Activated T-helper 1 cell treated with anti-CD3 and anti-CD28 coated beads, Interleukin-12 subunit alpha, Interleukin-12 subunit beta, Interleukin-2, Interleukin-4 antibody, amounts not matched to agents 30 ng/mL and 10 ng/mL and 1 ng/mL, durations not matched to agents 14 hours and 24 hours and 36 hours (primary cell): ENCODE results near the gene MAPK7. TPM values are rescaled to one million over a fixed set of nuclear protein-coding genes. Genes with fewer than 3 reads are reported as not detected.
"Not testable (repeated sequence)": the region's sequence is repeated elsewhere in the genome, so short reads cannot be mapped to it uniquely, and the experiment has no call there.

ENCODE experiments used
- DNase-seq: peaks from one replicate; pipeline ENCODE4 v3.0.0; 2021; ENCODE audit warnings: low spot score
- H3K27ac Mint-ChIP-seq: one replicate; pipeline ENCODE4 v1.8.0; 2021; ENCODE audit warnings: mild to moderate bottlenecking, mixed read lengths
- H3K27me3 Mint-ChIP-seq: one replicate; pipeline ENCODE4 v1.8.0; 2022; ENCODE audit warnings: mild to moderate bottlenecking, moderate library complexity, mixed read lengths; ENCODE audit not compliant: insufficient read depth
- H3K36me3 Mint-ChIP-seq: one replicate; pipeline ENCODE4 v1.8.0; 2021; ENCODE audit warnings: low read depth, mixed read lengths
- H3K4me1 Mint-ChIP-seq: one replicate; pipeline ENCODE4 v1.8.0; 2021; ENCODE audit warnings: low read depth, mixed read lengths
- H3K4me3 Mint-ChIP-seq: one replicate; pipeline ENCODE4 v1.8.0; 2021; ENCODE audit warnings: mild to moderate bottlenecking, moderate library complexity, mixed read lengths
- H3K9me3 Mint-ChIP-seq: one replicate; pipeline ENCODE4 v1.8.0; 2021; ENCODE audit warnings: mixed read lengths
- intact Hi-C: fragments of 100-400 bp; cut with micrococcal nuclease; formaldehyde crosslinking; loops from one replicate; pipeline ENCODE4 v1.15.1; 2024
- total RNA-seq: library from RNA; stranded (reverse); gene quantifications from 2 replicates; pipeline ENCODE4 v1.2.3, GENCODE V29; 2022

MAPK7 gene
- total RNA-seq, 1 donor from 2014 or later, result 17.2 TPM

DNA sequence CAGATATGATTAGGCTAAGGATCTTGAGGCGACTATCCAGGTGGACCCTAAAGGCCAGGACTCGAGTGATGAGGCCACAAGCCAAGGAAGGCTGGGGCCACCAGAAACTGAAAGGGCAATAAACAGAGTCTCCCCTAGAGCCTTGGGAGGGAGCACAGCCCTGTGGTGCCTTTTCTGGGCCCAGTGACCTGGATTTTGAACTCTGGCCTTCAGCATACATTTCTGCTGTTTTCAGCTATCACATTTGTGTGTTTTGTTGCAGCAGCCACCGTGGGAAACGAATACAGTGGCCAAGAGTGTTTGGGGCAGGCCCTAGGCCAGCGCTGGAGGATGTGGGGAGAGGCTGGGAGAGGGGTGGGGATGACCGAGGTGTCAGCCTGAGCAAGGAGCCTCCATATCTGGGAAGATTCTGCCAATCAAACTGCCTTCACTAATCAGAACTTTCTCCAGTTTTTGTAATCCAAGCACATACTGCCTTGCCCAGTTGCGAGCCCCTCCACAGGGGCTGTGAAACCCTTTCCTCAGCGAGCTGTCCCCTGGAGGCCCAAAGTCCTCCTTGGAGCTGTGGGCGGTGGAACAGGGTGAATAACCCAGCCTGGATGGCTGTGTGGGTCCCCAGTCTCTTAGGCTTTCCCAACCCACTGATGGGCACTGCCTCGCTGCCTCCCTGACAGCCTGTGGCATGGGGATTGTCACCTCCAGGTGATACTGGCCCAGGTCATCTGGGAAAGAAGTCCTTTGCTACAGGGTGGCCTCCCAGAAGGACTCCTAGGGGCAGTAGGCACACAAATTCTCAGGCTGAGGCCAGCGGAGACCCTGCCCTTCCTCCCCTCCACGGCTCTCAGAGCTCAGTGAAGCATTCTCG lies 32.6 kb upstream of the MAPK7 start:
- intact Hi-C loops, result no loop called here
- Mint-ChIP-seq H3K4me1 (no peaks in the 10 kb centered on the region), H3K4me3 (no peak overlapping the region), H3K9me3 (no peaks in the 10 kb centered on the region), H3K27me3 (peaks cover 3% of the 10 kb centered on the region), H3K27ac (no peak overlapping the region), H3K36me3 (no peaks in the 10 kb centered on the region)
- DNase-seq, result no peak

DNA sequence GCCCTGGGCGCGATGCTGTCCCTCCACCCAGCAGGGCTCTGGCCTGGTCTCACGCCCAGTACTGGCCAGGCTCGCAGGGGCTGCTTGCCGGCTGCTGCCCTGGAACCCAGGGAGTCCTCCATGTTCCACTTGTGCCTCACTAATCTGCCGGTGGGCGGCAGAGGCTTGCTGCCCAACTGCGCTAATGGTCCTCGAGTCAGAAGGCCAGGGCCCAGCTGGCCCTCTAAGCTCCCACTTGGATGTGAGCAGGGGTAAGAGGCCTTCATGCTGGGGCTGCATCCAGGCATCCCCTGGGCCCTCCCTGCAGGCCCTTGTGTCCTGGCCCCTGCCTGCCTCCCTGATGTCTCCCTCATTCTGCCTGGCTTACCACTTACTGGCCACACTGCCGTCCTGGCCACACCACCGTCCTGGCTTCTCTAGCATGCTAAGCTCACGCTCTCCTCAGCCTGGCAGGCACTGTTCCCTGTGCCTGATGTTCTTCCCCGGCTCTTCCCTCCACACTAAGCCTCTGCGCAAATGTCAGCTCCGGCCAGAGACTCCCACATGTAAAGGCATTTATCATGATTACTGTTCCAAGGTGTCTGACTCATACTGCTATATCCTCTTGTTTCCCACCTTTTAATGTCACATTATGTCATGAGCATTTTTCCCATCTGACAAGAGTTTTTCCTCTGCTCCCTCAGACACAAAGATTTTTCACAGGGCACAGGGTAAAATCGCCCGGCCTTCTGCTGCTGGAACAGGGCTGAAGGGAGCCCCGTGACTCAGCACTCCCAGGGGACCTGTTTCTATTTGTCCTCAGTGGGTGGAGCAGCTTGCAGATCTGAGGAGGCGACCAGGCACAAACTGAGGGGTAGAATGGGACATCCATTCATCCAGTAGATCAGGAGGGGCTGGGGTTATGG lies 31.7 kb upstream of the MAPK7 start:
- Mint-ChIP-seq H3K4me1 (no peaks in the 10 kb centered on the region), H3K36me3 (no peaks in the 10 kb centered on the region), H3K4me3 (no peak overlapping the region), H3K9me3 (no peaks in the 10 kb centered on the region), H3K27ac (no peak overlapping the region), H3K27me3 (peaks cover 7% of the 10 kb centered on the region)
- no peak for DNase-seq
- intact Hi-C loops, result no loop called here

DNA sequence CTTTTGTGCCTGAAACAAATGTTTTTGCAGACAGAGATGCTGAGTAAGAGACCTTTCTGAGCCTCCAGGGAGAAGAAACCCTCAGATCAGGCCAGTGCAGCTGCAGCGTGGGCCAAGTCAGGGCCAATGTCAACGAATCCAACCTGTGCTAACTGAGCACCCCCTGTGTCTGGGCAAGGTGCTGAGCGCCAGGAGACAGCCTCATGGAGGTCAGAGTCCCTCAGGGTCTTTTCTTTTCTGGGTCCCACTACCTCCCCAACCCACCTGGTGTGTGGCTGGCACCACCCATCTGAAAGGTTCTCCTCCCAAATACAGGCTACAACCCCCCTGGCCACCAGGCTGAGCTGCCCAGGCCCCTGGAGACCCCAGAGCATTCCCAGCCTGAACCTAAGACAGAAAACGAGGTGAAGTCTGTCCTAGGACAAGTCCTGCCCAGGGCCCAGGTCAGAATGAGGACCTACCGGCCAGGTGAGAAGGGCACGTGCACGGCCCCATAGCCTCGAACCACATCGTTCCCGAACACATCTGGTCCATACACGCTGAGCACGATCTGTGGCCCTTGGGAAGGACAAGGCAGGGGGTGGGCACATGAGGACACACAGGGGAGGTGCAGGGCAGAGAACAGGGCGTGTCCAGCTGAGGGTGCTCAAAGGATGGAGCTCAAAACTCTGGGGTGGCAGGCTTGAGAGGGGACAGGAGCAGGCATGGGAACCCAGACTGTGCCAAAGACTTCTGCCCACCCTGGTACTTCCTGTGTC lies 30.8 kb upstream of the MAPK7 start:
- Mint-ChIP-seq H3K4me3 (no peak overlapping the region), H3K27me3 (peaks cover 4% of the 10 kb centered on the region), H3K36me3 (no peaks in the 10 kb centered on the region), H3K4me1 (no peaks in the 10 kb centered on the region), H3K9me3 (no peaks in the 10 kb centered on the region), H3K27ac (no peak overlapping the region)
- no peak for DNase-seq
- intact Hi-C loops, result no loop called here

DNA sequence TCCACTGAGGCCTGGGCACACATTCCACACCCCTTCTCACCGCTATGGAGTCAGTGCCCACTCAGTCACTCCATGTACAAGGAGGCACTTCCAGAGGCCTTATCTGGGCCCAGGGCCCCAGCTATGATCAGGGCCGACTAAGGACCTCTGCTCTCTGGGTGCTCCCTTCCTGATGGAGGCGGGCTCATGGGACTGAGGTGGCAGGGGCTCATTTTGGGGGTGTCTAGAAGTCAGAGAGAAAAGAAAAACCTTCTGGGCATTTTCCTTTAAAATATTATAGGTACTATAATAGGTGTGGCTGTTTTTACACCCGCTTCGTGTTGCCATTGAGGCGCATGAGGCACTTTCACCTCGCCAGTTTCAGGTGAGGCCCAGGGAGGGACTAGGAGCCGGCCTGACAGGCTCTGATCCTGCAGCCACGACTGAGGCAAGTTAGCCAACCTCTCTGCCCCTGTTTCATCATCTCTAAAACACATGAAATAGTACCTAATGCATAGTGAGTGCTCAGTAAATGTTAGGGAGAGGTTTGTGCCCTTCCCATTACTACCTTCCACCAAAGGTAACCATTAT lies 30.1 kb upstream of the MAPK7 start:
- Mint-ChIP-seq H3K36me3 (no peaks in the 10 kb centered on the region), H3K9me3 (no peaks in the 10 kb centered on the region), H3K27ac (no peak overlapping the region), H3K27me3 (peaks cover 4% of the 10 kb centered on the region), H3K4me1 (no peaks in the 10 kb centered on the region), H3K4me3 (no peak overlapping the region)
- intact Hi-C loops, result no loop called here
- DNase-seq, result no peak

DNA sequence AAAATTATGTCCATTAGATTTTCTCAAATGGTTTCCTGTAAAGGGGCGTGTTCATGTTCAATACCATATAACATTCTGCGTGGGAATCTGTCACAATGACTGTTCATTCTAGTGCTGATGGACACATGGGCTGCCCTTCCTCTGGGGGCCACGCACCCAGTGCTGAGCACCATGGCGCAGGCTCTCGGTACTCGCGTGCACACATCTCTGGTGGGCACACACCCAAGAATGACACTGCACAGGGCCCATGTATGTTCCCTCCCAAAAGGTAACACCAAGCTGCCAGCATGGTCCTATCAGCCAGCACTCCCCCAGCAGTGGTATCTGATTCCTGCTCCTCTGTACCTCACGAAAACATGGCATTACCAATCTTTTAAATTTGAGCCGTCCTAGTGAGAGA lies 29.5 kb upstream of the MAPK7 start:
- intact Hi-C loops, result no loop called here
- Mint-ChIP-seq H3K4me3 (no peak overlapping the region), H3K36me3 (no peaks in the 10 kb centered on the region), H3K27ac (no peak overlapping the region), H3K27me3 (peaks cover 4% of the 10 kb centered on the region), H3K4me1 (no peaks in the 10 kb centered on the region), H3K9me3 (no peaks in the 10 kb centered on the region)
- DNase-seq, result no peak

DNA sequence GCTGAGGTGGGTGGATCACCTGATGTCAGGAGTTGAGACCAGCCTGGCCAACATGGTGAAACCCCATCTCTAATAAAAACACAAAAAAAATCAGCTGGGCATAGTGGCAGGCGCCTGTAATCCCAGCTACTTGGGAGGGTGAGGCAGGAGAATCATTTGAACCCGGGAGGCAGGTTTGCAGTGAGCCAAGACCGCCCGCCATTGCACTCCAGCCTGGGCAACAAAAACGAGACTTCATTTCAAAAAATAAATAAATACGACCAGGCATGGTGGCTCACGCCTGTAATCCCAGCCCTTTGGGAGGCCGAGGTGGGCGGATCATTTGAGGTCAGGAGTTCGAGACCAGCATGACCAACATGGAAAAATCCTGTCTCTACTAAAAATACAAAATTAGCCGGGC lies 24.9 kb upstream of the MAPK7 start:
- H3K27ac Mint-ChIP-seq, H3K4me3 Mint-ChIP-seq, H3K4me1 Mint-ChIP-seq, H3K9me3 Mint-ChIP-seq, intact Hi-C loops, DNase-seq, H3K36me3 Mint-ChIP-seq: not testable (repeated sequence)
- peaks cover 13% of the 10 kb centered on the region for H3K27me3 Mint-ChIP-seq

DNA sequence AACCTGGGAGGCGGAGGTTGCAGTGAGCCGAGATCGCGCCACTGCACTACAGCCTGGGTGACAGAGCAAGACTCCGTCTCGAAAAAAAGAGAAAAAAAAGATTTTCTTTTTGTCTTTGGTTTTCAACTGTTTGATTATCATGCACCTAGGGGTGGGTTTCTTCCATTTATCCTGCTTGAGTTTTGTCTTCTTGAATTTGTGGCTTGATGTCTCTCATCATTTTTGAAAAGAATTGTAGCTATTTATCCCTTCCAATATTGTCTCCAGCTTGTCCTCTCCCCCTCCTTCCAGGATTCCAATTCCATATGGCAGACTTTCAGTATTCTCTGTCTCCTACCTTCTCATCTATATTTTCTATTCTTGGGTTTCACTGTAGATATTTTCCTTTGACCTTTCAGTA lies 23.6 kb upstream of the MAPK7 start:
- Mint-ChIP-seq H3K4me3 (no peak overlapping the region), H3K4me1 (no peaks in the 10 kb centered on the region), H3K27ac (no peak overlapping the region), H3K27me3 (peaks cover 21% of the 10 kb centered on the region), H3K9me3 (no peaks in the 10 kb centered on the region), H3K36me3 (no peaks in the 10 kb centered on the region)
- intact Hi-C loops, result no loop called here
- no peak for DNase-seq

DNA sequence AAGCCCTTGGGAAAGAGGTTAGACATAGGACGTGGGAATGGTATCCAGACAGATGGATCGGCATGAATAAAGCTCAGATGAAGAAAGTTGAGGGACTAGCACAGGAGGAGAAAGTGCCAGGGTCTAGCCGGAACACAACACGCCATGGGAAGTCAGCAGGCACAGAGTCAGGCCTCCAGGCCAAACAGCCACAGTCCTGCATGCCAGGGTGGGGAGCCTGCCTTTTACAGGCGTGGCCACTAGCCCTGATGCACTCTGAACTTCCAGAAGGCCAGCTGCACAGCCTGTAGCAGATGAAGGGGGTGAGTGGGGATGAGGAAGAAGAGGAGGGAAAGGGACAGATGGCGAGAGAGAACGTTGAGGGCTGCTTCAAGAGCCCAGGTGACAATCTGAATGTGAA lies 20.9 kb upstream of the MAPK7 start:
- Mint-ChIP-seq H3K4me3 (no peak overlapping the region), H3K9me3 (no peaks in the 10 kb centered on the region), H3K27me3 (peaks cover 20% of the 10 kb centered on the region), H3K4me1 (no peaks in the 10 kb centered on the region), H3K27ac (no peak overlapping the region), H3K36me3 (no peaks in the 10 kb centered on the region)
- intact Hi-C loops, result no loop called here
- DNase-seq, result no peak

DNA sequence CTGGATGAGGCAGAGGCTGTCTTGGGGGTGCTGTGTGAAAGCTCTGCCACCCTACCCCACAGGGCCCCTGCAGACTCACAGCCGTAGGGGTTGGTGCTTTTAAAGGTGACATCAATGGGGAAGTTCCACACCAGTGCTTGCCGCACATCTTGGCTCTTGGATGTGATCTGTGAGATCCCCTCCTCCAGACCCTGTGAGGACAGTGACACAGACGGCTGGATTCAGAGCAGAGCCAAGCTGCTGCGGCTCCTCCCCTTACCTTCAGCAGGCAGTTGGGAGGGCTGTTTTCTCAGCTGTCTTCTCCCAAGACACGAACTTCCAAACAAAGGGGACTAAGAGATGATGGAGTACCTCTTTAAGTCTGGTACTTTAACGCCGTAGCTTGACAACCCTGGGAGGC lies 20.5 kb upstream of the MAPK7 start:
- H3K27me3 Mint-ChIP-seq, result peaks cover 20% of the 10 kb centered on the region
- no peaks in the 10 kb centered on the region for H3K9me3 Mint-ChIP-seq
- H3K36me3 Mint-ChIP-seq, result no peaks in the 10 kb centered on the region
- no peaks in the 10 kb centered on the region for H3K4me1 Mint-ChIP-seq
- no peak overlapping the region for H3K4me3 Mint-ChIP-seq
- H3K27ac Mint-ChIP-seq, result no peak overlapping the region
- intact Hi-C loops, result no loop called here
- DNase-seq, result no peak

DNA sequence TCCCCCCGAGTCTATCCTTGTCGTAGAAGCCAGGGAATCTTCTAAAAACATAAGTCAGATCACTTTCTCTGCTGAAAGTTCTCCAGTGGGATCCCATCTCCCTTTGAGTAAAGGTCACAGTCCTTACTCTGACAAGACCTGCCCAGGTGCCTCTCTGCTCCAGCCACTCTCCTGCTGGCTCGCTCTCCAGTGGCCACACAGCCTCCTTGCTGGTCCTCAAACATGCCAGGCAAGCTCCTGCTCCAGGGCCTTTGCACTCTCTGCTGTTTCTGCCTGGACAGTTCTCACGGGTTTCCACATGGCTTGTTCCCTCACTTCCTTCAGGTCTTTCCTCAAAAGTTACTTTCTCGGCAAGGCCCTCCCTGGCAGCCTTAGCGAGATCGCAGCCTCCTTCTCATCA lies 19.1 kb upstream of the MAPK7 start:
- Mint-ChIP-seq H3K27me3 (peaks cover 22% of the 10 kb centered on the region), H3K4me3 (no peak overlapping the region), H3K36me3 (no peaks in the 10 kb centered on the region), H3K27ac (no peak overlapping the region), H3K4me1 (peaks cover 7% of the 10 kb centered on the region), H3K9me3 (no peaks in the 10 kb centered on the region)
- intact Hi-C loops, result no loop called here
- no peak for DNase-seq

DNA sequence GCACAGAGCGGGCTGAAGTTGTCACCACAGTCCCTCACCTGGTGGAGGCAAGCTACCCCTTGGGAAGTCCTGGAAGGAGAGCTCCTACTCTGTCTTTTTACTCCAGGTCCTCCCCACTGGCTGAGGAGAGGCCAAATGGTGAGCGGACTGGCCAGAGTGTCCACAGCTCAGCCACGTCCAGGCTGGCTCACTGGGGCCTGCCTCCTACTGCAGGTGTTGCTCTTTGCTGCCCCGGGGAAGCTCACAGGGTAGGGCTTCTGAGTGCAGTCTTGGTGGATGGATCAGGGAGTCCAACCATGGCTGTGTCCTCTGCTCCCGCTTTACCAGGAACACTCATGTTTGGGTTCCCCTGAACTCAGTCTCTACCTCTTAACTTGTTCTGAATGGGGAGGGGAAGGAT lies 18.4 kb upstream of the MAPK7 start:
- Mint-ChIP-seq H3K27me3 (peaks cover 19% of the 10 kb centered on the region), H3K9me3 (no peaks in the 10 kb centered on the region), H3K4me1 (peaks cover 7% of the 10 kb centered on the region), H3K27ac (no peak overlapping the region), H3K4me3 (no peak overlapping the region), H3K36me3 (no peaks in the 10 kb centered on the region)
- DNase-seq, result no peak
- intact Hi-C loops, result loop anchor here (5.0 kb wide), 1 partner anchor 287 kb away; the partner anchor contains the start of gene ALDH3A2

DNA sequence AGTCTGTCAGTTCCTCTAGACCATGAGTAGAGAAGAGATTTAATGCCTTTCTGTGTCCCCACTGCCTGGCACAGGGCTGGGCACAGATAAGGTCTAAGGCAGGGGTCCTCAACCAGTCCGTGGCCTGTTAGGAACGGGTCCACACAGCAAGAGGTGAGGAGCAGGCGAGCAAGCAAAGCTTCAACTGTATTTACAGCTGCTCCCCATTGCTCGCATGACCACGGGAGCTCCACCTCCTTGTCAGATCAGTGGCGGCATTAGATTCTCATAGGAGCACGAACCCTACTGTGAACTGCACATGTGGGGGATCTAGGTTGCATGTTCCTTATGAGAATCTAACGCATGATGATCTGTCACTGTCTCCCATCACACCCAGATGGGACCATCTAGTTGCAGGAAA lies 17.5 kb upstream of the MAPK7 start:
- DNase-seq, result no peak
- peaks cover 7% of the 10 kb centered on the region for H3K4me1 Mint-ChIP-seq
- intact Hi-C loops, result loop anchor here (5.0 kb wide), 1 partner anchor 287 kb away; the partner anchor contains the start of gene ALDH3A2
- H3K27ac Mint-ChIP-seq, result no peak overlapping the region
- peaks cover 18% of the 10 kb centered on the region for H3K27me3 Mint-ChIP-seq
- H3K4me3 Mint-ChIP-seq, result no peak overlapping the region
- H3K36me3 Mint-ChIP-seq, result no peaks in the 10 kb centered on the region
- no peaks in the 10 kb centered on the region for H3K9me3 Mint-ChIP-seq
